K562 (cell line): Measurements from ENCODE around the gene KLK14. TPM values are rescaled to one million over a fixed set of nuclear protein-coding genes. Genes with fewer than 3 reads are reported as not detected.

Experiments used
- ZNF318 ChIP-seq, 2 experiments: fragments of 450-650 bp; IDR thresholded peaks; 2 replicates each; pipeline ENCODE4 v1.6.1; 2016; ENCODE audit warnings: mild to moderate bottlenecking in 2 of 2, borderline replicate concordance in 1 of 2, low read depth in 1 of 2, moderate library complexity in 1 of 2
- polyA plus RNA-seq, 8 experiments: library from polyadenylated mRNA; depleted of rRNA in 4 of 8; stranded (reverse) in 5 of 8; unstranded in 3 of 8; fragments of >200 nt; fragmentation: Nextera tagmentation in 2 of 8; fragmentation: Illumina TruSeq in 1 of 8; extraction: Ambion mirVana in 2 of 8; extraction: Trizol in 1 of 8; gene quantifications; 2 replicates each; pipeline versions ENCODE4 v1.2.1 to v1.2.3, GENCODE V29; 2011 to 2014; ENCODE audit warnings: inconsistent platforms in 1 of 8, missing spikeins in 1 of 8
- total RNA-seq, 7 experiments: library from RNA; depleted of rRNA in 6 of 7; stranded (reverse); fragments of >200 nt in 6 of 7; fragmentation: Illumina TruSeq in 2 of 7; extraction: Trizol in 2 of 7; gene quantifications; 2 replicates each; pipeline versions ENCODE4 v1.2.1 to v1.2.3, GENCODE V29; 2011 to 2021; ENCODE audit warnings: low replicate concordance in 1 of 7

Gene KLK14
- total and polyA plus RNA-seq, 9 of the 15 experiments (the other 6 are each of a cell fraction or from before 2014, with no cell fraction given) = not detected

- no peak for TF ChIP-seq ZNF318 (IDR thresholded peaks at IDR 0.05; ENCODE audit: borderline replicate concordance in 1 of 2, low read depth in 1 of 2)
Measured at GRCh38 chr19:51102991-51103390, 20.3 kb upstream of the KLK14 start (continued).
